Activated T-helper 1 cell treated with anti-CD3 and anti-CD28 coated beads, Interleukin-12 subunit alpha, Interleukin-12 subunit beta, Interleukin-2, Interleukin-4 antibody, amounts not matched to agents 30 ng/mL and 10 ng/mL and 1 ng/mL, durations not matched to agents 14 hours and 24 hours and 36 hours (primary cell): ENCODE measurements around the gene CPNE4. TPM values are rescaled to one million over a fixed set of nuclear protein-coding genes. Genes with fewer than 3 reads are reported as not detected.

ENCODE experiments used
- DNase-seq: peaks from one replicate; pipeline ENCODE4 v3.0.0; 2021; ENCODE audit warnings: low spot score
- H3K27ac Mint-ChIP-seq: one replicate; pipeline ENCODE4 v1.8.0; 2021; ENCODE audit warnings: mild to moderate bottlenecking, mixed read lengths
- H3K27me3 Mint-ChIP-seq: one replicate; pipeline ENCODE4 v1.8.0; 2022; ENCODE audit warnings: mild to moderate bottlenecking, moderate library complexity, mixed read lengths; ENCODE audit not compliant: insufficient read depth
- H3K36me3 Mint-ChIP-seq: one replicate; pipeline ENCODE4 v1.8.0; 2021; ENCODE audit warnings: low read depth, mixed read lengths
- H3K4me1 Mint-ChIP-seq: one replicate; pipeline ENCODE4 v1.8.0; 2021; ENCODE audit warnings: low read depth, mixed read lengths
- H3K4me3 Mint-ChIP-seq: one replicate; pipeline ENCODE4 v1.8.0; 2021; ENCODE audit warnings: mild to moderate bottlenecking, moderate library complexity, mixed read lengths
- H3K9me3 Mint-ChIP-seq: one replicate; pipeline ENCODE4 v1.8.0; 2021; ENCODE audit warnings: mixed read lengths
- intact Hi-C: fragments of 100-400 bp; cut with micrococcal nuclease; formaldehyde crosslinking; loops from one replicate; pipeline ENCODE4 v1.15.1; 2024
- total RNA-seq: library from RNA; stranded (reverse); gene quantifications from 2 replicates; pipeline ENCODE4 v1.2.3, GENCODE V29; 2022

The CPNE4 gene
- total RNA-seq, 1 donor from 2014 or later = not detected

DNA sequence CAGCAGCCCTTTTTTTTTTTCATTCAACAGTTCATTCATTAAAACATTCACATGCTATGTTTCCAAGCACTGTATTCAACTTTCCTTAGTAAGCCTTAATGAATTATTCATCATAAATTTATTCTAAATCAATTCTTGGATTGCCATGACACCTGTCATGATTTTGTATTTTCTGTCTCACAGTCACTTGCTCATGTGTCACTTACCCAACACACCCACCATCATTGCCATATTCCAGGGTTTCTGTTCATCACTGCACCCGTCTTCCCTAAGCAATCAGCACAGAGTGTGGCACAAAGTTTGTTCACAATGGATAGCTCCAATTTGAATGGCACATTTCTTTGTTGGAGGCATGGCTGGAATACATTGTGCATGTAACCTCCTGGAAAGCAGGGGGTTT is 27.2 kb downstream of the CPNE4 start:
- H3K4me1 Mint-ChIP-seq = no peaks in the 10 kb centered on the region
- no peak overlapping the region for H3K4me3 Mint-ChIP-seq
- no peaks in the 10 kb centered on the region for H3K36me3 Mint-ChIP-seq
- intact Hi-C loops = no loop called here
- H3K27ac Mint-ChIP-seq = no peak overlapping the region
- H3K9me3 Mint-ChIP-seq = no peaks in the 10 kb centered on the region
- no peak for DNase-seq
- H3K27me3 Mint-ChIP-seq = no peaks in the 10 kb centered on the region

DNA sequence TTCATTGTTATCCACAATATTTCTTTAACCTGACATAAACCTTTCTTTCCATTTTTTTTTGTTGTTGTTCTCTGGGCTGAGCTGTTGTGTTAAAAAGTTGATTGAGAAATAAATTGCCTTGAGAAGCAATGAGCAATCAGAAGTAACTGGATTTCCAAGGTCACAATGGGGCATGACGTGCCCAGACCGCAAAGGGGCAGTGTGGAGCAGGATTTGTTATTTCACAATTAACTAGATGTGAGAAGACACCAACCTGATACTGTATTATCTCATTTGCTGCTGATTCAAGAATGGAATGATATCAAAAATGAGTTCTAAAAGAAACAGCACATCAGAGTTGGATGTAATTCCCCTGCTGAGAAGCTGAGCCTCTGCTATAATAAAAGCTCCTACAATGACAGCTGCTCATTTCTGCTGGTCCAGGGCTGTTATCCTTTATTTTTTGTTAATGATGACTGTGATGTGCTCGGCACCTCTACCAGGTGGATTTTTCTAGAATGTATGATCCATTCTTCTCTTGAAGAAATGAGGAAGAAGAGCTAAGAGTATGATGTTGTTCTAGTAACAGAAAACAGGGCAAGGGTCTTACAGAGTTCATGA is 28.1 kb downstream of the CPNE4 start:
- DNase-seq = no peak
- H3K27ac Mint-ChIP-seq = no peak overlapping the region
- no peaks in the 10 kb centered on the region for H3K4me1 Mint-ChIP-seq
- no peaks in the 10 kb centered on the region for H3K9me3 Mint-ChIP-seq
- no peaks in the 10 kb centered on the region for H3K36me3 Mint-ChIP-seq
- intact Hi-C loops = loop anchor here (1.0 kb wide), 1 partner anchor 23 kb away; no protein-coding TSS in a partner anchor
- H3K27me3 Mint-ChIP-seq = peaks cover 2% of the 10 kb centered on the region
- H3K4me3 Mint-ChIP-seq = no peak overlapping the region

DNA sequence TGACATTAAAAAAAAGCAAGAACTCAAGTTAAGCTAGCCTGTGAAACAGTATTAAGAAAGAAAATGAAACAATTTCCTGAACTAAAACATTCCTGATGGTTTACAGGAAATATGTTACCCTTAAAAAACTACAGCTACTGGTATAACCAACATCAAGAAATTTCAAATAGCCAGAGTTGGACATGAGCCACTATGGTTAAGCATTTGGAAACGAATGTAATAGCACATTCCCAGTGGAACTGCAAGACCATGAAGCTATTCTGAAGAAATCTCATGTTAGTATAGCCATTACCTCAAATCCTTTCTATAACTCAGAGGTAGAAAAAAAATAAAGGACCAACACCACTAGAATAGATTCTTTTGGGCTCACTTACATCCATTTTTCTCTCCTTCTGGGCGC is 30.2 kb downstream of the CPNE4 start:
- Mint-ChIP-seq H3K4me1 (no peaks in the 10 kb centered on the region), H3K27me3 (peaks cover 4% of the 10 kb centered on the region), H3K36me3 (no peaks in the 10 kb centered on the region), H3K9me3 (no peaks in the 10 kb centered on the region), H3K4me3 (no peak overlapping the region), H3K27ac (no peak overlapping the region)
- no peak for DNase-seq
- intact Hi-C loops = no loop called here

DNA sequence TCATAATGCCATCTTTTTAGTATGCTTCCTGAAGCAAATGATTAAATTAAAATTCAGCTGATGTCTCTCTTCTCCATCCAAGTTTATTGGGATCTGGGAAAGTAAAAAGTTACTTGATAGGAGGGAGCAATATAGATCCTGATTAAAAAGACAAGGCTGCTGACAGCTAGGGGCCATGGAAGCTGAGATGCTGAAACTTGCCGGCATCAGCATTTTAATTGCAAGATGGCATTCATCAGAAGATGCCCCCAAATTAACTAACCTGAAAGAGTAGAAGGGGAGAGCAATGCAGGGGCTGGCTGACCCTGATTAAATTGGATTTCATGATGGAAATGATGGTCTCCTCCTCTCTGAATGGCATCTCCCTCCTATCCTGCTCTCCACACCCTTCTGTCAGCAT is 31.1 kb downstream of the CPNE4 start:
- intact Hi-C loops = no loop called here
- H3K4me3 Mint-ChIP-seq = no peak overlapping the region

DNA sequence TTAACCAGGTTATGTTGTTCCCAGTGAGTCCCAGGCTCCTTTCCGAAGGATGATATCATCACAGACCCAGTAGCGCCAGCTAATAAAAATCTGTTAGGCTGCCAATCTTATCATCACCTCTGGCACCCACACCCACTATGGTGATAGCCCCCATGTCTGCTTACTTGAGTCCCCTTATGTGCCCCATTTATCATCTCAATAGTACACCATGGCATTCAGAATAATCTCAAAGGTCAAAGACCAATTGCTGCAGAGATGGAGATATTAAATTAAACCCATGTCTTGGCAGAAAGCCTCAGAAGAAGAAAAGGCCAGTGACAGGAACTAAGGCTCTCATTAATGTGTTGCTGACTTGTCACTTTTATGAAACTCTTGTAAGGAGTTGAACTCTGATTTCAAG is 32.8 kb downstream of the CPNE4 start:
- Mint-ChIP-seq H3K9me3 (no peaks in the 10 kb centered on the region), H3K4me3 (no peak overlapping the region), H3K27ac (no peak overlapping the region), H3K27me3 (peaks cover 4% of the 10 kb centered on the region), H3K36me3 (no peaks in the 10 kb centered on the region), H3K4me1 (no peaks in the 10 kb centered on the region)
- intact Hi-C loops = no loop called here
- DNase-seq = no peak

More for the DNA sequence above, 31.1 kb downstream of the CPNE4 start:
- no peaks in the 10 kb centered on the region for H3K9me3 Mint-ChIP-seq
- H3K4me1 Mint-ChIP-seq = no peaks in the 10 kb centered on the region
- no peak overlapping the region for H3K27ac Mint-ChIP-seq
- H3K27me3 Mint-ChIP-seq = peaks cover 4% of the 10 kb centered on the region
- no peak for DNase-seq
- no peaks in the 10 kb centered on the region for H3K36me3 Mint-ChIP-seq

DNA sequence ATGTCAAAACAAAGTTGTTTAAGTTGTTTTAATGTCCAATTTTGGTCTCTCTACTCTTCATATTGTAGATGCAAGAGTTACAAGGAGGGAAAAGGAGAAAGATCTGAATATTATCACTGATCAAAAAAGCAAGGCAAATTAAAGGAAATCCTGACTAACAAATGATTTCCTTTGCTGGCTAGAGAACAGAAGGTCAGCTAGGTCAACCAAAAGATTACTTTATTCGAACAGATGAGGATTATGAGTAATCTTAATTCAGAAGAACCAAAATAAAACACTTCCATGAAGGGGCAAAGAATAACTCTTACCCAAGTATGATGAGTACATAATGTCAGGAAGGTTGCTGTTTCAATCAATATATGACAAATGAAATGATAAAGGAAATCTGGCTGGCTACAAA is 33.8 kb downstream of the CPNE4 start:
- no peak overlapping the region for H3K27ac Mint-ChIP-seq
- H3K9me3 Mint-ChIP-seq = no peaks in the 10 kb centered on the region
- intact Hi-C loops = no loop called here
- H3K4me1 Mint-ChIP-seq = no peaks in the 10 kb centered on the region
- no peak for DNase-seq
- H3K27me3 Mint-ChIP-seq = peaks cover 4% of the 10 kb centered on the region
- no peak overlapping the region for H3K4me3 Mint-ChIP-seq
- no peaks in the 10 kb centered on the region for H3K36me3 Mint-ChIP-seq

DNA sequence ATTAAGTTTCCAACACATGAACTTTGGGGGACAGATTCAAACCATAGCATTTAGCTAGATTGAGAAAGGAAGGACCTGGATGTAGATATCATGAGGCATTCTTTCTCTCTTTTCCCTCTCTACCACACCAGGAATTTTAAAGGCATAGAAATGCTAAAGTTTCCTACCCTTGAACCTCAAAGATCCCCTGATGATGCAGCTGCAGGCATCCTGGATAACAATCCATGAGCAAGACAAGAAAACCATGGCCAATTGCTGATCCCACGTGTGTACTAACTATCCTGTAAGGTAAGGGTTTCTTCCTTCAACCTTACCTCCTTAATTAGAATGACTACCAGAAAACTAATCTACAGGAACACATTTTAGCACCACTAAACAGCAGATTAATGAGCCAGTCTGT is 36.8 kb downstream of the CPNE4 start:
- intact Hi-C loops = no loop called here
- Mint-ChIP-seq H3K27me3 (peaks cover 4% of the 10 kb centered on the region), H3K4me3 (no peak overlapping the region), H3K27ac (no peak overlapping the region), H3K36me3 (no peaks in the 10 kb centered on the region), H3K4me1 (no peaks in the 10 kb centered on the region), H3K9me3 (no peaks in the 10 kb centered on the region)
- no peak for DNase-seq

DNA sequence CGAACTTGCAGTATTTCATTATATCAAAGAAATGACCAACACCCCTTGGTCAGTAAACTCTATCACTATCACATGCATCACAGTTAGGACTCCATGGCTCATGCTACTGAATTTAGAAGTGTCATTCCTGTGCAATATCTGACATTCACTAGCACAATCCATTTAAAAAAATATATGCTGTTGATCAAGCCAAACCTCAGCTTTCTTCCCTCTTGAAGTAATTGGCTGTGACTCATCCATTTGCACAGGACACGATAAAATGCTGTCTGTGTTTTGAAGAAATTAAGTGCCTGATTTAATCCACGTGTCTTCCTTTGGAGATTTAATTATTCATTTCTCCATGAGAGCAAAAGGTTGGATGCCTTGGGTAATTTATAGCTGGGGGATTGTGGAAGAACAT is 38.9 kb downstream of the CPNE4 start:
- Mint-ChIP-seq H3K4me1 (no peaks in the 10 kb centered on the region), H3K36me3 (no peaks in the 10 kb centered on the region), H3K9me3 (peaks cover 5% of the 10 kb centered on the region), H3K4me3 (no peak overlapping the region), H3K27me3 (no peaks in the 10 kb centered on the region), H3K27ac (no peak overlapping the region)
- intact Hi-C loops = no loop called here
- no peak for DNase-seq

DNA sequence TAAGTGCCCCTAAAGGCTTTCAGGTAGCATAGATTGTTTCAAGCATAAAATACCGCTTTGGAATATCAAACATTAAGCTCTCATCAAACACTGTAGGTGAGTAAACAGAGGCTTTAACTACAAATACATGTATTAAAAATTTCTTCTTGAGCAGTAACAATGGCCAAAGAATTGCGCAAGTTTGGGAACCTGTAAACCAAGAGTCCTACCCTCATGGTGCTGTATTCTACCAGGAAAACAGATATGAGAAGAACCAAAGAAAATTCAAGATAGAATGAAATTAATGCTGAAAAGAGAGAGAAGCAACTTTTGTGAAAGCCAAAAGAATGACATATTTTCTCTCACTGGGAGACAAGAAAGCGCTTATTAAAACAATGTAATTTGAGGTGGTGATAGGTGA is 45.5 kb downstream of the CPNE4 start:
- Mint-ChIP-seq H3K4me3 (no peak overlapping the region), H3K4me1 (no peaks in the 10 kb centered on the region), H3K9me3 (peaks cover 9% of the 10 kb centered on the region), H3K27me3 (no peaks in the 10 kb centered on the region), H3K36me3 (no peaks in the 10 kb centered on the region), H3K27ac (no peak overlapping the region)
- no peak for DNase-seq
- intact Hi-C loops = no loop called here

DNA sequence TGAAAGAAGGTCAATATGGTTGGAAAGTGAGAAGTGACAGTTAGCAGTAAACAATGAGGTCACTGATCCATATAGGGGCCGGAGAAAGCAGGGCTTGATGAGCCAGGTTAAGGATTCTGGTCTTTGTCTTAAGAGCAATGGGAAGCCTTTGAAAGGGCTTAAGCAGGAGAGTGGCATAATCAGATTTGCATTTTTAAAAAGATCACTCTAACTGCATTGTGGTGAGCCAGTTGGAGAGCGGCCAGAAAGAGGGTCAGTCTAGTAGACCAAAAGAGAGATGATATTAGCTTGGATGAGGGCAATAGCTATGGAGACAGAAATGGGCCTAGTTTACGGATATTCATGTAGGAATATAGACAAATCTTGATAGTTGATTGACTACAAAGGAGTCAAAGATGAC is 46.6 kb downstream of the CPNE4 start:
- Mint-ChIP-seq H3K27me3 (no peaks in the 10 kb centered on the region), H3K27ac (no peak overlapping the region), H3K4me3 (no peak overlapping the region), H3K9me3 (peaks cover 9% of the 10 kb centered on the region), H3K4me1 (no peaks in the 10 kb centered on the region), H3K36me3 (no peaks in the 10 kb centered on the region)
- intact Hi-C loops = no loop called here
- no peak for DNase-seq

DNA sequence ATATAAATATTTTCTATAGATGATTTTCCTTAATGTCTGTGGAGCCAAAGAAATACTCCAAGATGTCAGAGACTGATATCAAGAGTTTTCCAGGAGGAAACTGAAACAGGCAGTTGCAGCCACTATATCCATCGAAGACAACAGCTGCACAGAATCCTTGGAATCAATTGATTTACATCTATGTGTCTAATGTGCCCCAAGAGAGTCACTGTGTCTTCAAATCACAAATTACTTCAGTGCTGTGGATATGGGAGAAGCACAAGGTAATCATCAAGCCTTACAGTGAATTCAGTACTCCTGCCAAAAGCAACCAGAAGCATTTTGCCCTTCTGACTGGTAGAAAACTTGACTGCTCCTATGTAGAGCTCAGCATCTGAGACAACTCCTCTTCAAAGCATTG is 51.1 kb downstream of the CPNE4 start:
- no peak overlapping the region for H3K27ac Mint-ChIP-seq
- H3K9me3 Mint-ChIP-seq = no peaks in the 10 kb centered on the region
- DNase-seq = no peak
- no peaks in the 10 kb centered on the region for H3K27me3 Mint-ChIP-seq
- no peaks in the 10 kb centered on the region for H3K36me3 Mint-ChIP-seq
- no peak overlapping the region for H3K4me3 Mint-ChIP-seq
- intact Hi-C loops = no loop called here
- H3K4me1 Mint-ChIP-seq = no peaks in the 10 kb centered on the region

DNA sequence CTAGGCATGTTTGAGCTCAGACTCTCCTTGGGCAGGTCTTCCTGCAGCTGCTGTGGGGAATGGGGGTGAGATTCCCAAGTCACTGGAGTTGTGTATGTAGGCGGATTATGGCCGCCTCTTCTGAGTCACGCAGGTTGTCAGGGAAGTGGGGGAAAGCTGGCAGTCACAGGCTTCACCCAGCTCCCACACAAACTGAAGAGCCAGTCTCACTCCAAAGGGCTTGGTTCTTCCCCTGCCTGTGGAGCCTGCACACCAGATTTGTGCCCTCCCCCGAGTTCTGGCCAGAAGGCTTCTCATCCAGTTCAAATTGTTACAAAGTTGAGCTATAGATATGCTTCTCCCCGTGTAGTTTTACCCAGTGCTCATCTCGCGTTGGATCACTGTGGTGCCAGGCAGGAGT is 53.5 kb downstream of the CPNE4 start:
- Mint-ChIP-seq H3K27me3 (no peaks in the 10 kb centered on the region), H3K36me3 (no peaks in the 10 kb centered on the region), H3K4me1 (no peaks in the 10 kb centered on the region), H3K27ac (no peak overlapping the region), H3K9me3 (no peaks in the 10 kb centered on the region), H3K4me3 (no peak overlapping the region)
- DNase-seq = no peak
- intact Hi-C loops = no loop called here

DNA sequence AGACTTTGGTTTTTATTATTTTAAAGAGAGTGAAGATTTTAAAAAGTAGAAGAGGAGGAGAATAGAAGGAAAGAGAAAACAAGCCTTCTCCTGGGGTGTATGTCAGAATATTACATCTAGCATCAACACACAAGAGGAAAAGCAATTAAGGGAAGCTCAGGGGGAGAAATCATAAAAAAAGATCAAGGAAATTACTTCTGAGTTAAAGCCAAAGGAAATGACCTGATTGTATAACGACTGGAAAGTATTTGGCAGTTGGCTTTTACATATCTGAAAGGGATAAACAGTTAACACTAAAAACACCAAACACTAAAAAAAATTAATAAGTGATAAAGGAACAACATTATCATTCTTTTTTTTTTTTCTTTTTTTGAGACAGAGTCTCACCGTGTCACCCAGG is 58.4 kb downstream of the CPNE4 start:
- no peak overlapping the region for H3K4me3 Mint-ChIP-seq
- DNase-seq = no peak
- no peak overlapping the region for H3K27ac Mint-ChIP-seq
- peaks cover 2% of the 10 kb centered on the region for H3K27me3 Mint-ChIP-seq
- H3K36me3 Mint-ChIP-seq = no peaks in the 10 kb centered on the region
- intact Hi-C loops = no loop called here
- no peaks in the 10 kb centered on the region for H3K4me1 Mint-ChIP-seq
- no peaks in the 10 kb centered on the region for H3K9me3 Mint-ChIP-seq

DNA sequence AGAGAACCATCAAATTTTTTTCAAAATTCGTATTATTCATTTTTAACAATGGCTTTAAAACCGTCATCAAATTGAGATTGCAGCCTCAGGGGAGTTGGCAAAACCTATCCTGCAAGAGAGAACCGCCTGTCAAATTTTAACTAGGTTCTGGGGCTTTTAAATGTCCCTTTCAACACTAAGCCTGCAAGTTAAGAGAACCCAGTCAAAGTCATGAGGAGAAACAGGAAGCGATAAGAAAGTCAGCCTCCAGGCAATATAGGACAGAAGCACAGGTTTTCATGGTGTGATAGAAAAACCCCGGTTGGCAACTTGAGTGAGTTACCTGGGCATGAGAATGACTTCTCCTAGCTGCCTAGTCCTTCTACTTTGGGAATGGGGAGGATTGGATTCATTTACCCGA is 59.8 kb downstream of the CPNE4 start:
- no peaks in the 10 kb centered on the region for H3K4me1 Mint-ChIP-seq
- H3K36me3 Mint-ChIP-seq = no peaks in the 10 kb centered on the region
- H3K4me3 Mint-ChIP-seq = no peak overlapping the region
- H3K27ac Mint-ChIP-seq = no peak overlapping the region
- intact Hi-C loops = no loop called here
- H3K9me3 Mint-ChIP-seq = no peaks in the 10 kb centered on the region
- no peak for DNase-seq
- H3K27me3 Mint-ChIP-seq = peaks cover 2% of the 10 kb centered on the region
